Peyer's patch (tissue), 4 donors: Measurements from ENCODE around the gene MCRIP1. TPM values are rescaled to one million over a fixed set of nuclear protein-coding genes. Genes with fewer than 3 reads are reported as not detected.

Experiments
- DNase-seq, 3 donors: peaks; one replicate each; pipeline ENCODE4 v3.0.0-alpha.2; 2017 to 2019
- H3K27ac ChIP-seq, 4 donors: fragments of 200-600 bp; sonication (generic); one replicate each; pipeline ENCODE4 v1.5.1; 2016 to 2019
- H3K27me3 ChIP-seq, 2 donors: fragments of 200-600 bp; sonication (generic); one replicate each; pipeline ENCODE4 v1.5.1; 2019
- H3K36me3 ChIP-seq, 3 donors: fragments of 200-600 bp; sonication (generic); one replicate each; pipeline ENCODE4 v1.5.1; 2016 to 2019
- H3K4me1 ChIP-seq, 4 donors: fragments of 200-600 bp; sonication (generic); one replicate each; pipeline ENCODE4 v1.5.1; 2016 to 2019
- H3K4me3 ChIP-seq, 4 donors: fragments of 200-600 bp; sonication (generic); 1 replicate in 3 of 4; 2 replicates in 1 of 4; pipeline ENCODE4 v1.5.1; 2016 to 2019; ENCODE audit warnings: mild to moderate bottlenecking in 1 of 4
- H3K9me3 ChIP-seq, 4 donors: fragments of 200-600 bp; sonication (generic); one replicate each; pipeline ENCODE4 v1.5.1; 2016 to 2019; ENCODE audit warnings: mild to moderate bottlenecking in 1 of 4
- POLR2A ChIP-seq, 2 donors: fragments of 450-650 bp; IDR thresholded peaks; one replicate each; pipeline ENCODE4 v1.5.1; 2017; ENCODE audit warnings: antibody characterized with exemption in 2 of 2, mild to moderate bottlenecking in 2 of 2, moderate library complexity in 2 of 2
- total RNA-seq, 4 donors: library from RNA; depleted of rRNA; stranded (reverse); fragments of >200 nt; gene quantifications; one replicate each; pipeline ENCODE4 v1.1.0, GENCODE V29; 2016
- TF ChIP-seq, protein P1 (sequence below), 6 experiments: fragments of 450-650 bp in 4 of 6; fragments of 200-600 bp in 2 of 6; sonication (generic) in 1 of 6; IDR thresholded peaks; one replicate each; pipeline ENCODE4 v1.5.1; 2017 to 2019; ENCODE audit warnings: antibody characterized with exemption in 6 of 6, mild to moderate bottlenecking in 3 of 6, moderate library complexity in 1 of 6

MCRIP1 gene
- total RNA-seq, 4 donors from 2014 or later, result 19.6 to 47.9 (median 28.8) TPM

DNA sequence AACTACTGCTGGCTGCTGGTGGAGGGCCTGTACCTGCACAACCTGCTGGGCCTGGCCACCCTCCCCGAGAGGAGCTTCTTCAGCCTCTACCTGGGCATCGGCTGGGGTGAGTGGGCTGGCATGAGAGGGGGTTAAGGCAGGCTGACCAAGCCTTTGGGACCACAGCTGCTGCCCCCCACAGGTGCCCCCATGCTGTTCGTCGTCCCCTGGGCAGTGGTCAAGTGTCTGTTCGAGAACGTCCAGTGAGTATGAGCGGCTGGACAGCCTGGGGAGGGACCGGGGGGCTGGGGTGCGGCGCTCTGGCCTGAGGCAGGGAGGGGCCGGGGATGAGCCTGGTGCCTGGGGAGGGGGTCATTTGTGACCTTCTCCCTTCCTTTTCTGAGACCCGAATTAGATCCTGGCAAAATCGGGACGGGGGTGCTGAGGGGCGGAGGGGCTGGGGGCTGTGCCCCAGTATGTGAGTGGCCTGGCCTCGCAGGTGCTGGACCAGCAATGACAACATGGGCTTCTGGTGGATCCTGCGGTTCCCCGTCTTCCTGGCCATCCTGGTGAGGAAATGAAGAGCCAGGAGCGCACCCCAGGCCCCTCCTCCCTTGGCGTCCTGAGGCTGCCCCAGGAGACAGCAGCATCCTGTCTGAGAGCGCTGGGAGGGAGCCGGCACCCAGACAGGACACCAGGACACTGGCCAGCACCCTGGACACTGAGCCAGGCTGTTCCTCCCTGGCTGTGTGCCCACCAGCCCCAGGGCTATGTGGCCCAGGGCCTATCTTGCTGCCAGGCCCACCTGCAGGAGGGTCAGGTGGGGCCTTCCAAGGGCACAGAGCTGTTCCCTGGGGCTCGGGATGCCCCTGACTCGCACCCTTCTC, 21.2 kb downstream of the MCRIP1 start:
- Histone ChIP-seq H3K4me3 (no peak overlapping the region), H3K36me3 (no peaks in the 10 kb centered on the region), H3K9me3 (no peaks in the 10 kb centered on the region), H3K27ac (no peak overlapping the region), H3K27me3 (no peaks in the 10 kb centered on the region), H3K4me1 (no peaks in the 10 kb centered on the region)
- TF ChIP-seq, protein P1, sequence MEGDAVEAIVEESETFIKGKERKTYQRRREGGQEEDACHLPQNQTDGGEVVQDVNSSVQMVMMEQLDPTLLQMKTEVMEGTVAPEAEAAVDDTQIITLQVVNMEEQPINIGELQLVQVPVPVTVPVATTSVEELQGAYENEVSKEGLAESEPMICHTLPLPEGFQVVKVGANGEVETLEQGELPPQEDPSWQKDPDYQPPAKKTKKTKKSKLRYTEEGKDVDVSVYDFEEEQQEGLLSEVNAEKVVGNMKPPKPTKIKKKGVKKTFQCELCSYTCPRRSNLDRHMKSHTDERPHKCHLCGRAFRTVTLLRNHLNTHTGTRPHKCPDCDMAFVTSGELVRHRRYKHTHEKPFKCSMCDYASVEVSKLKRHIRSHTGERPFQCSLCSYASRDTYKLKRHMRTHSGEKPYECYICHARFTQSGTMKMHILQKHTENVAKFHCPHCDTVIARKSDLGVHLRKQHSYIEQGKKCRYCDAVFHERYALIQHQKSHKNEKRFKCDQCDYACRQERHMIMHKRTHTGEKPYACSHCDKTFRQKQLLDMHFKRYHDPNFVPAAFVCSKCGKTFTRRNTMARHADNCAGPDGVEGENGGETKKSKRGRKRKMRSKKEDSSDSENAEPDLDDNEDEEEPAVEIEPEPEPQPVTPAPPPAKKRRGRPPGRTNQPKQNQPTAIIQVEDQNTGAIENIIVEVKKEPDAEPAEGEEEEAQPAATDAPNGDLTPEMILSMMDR (IDR thresholded peaks at IDR 0.05), result no peak
- no peak for TF ChIP-seq POLR2A (IDR thresholded peaks at IDR 0.05)
- no peak for DNase-seq

DNA sequence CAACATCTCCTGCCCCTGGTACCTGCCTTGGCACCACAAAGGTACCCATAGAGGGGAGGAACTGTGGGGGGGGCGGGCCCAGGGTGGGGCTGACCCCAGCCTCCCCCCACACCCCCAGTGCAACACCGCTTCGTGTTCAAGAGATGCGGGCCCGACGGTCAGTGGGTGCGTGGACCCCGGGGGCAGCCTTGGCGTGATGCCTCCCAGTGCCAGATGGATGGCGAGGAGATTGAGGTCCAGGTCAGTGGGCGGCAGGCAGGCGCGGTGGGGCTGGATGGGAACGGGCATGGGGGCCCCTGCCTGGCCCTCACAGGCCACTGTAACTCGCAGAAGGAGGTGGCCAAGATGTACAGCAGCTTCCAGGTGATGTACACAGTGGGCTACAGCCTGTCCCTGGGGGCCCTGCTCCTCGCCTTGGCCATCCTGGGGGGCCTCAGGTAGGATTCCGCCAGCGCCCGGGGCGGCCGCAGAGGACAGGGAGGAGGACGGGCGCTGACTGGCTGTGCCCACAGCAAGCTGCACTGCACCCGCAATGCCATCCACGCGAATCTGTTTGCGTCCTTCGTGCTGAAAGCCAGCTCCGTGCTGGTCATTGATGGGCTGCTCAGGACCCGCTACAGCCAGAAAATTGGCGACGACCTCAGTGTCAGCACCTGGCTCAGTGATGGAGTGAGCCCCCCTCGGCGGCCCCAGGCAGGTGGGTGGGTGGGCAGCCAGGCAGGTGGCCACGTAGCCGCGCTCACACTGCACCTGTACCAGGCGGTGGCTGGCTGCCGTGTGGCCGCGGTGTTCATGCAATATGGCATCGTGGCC, 22.0 kb downstream of the MCRIP1 start:
- no peak overlapping the region for H3K4me3 ChIP-seq
- H3K27ac ChIP-seq, result no peak overlapping the region
- no peaks in the 10 kb centered on the region for H3K9me3 ChIP-seq
- H3K36me3 ChIP-seq, result no peaks in the 10 kb centered on the region
- no peaks in the 10 kb centered on the region for H3K4me1 ChIP-seq
- no peak for DNase-seq
- TF ChIP-seq, protein P1 (IDR thresholded peaks at IDR 0.05), result no peak
- TF ChIP-seq POLR2A (IDR thresholded peaks at IDR 0.05), result no peak
- H3K27me3 ChIP-seq, result no peaks in the 10 kb centered on the region

DNA sequence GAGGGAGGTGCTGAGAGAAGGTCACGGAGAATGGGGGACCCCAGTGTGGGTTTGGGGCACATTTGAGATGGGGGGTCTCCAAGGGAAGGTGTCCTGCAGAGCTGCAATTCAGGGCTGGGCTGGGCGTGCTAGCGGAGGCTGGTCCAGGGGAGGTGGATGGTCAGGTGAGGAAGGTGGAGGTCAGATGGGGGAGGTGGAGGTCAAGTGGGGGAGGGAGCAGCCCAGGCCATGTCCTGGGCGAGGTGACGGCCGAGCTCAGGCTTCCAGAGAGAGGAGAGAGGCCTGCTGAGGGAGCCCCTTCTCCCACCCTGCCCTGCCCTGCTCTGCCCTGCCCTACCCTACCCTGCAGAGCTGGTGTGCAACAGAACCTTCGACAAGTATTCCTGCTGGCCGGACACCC, 22.6 kb downstream of the MCRIP1 start:
- TF ChIP-seq, protein P1 (IDR thresholded peaks at IDR 0.05), result no peak
- TF ChIP-seq POLR2A (IDR thresholded peaks at IDR 0.05), result no peak
- no peaks in the 10 kb centered on the region for H3K4me1 ChIP-seq
- no peak overlapping the region for H3K27ac ChIP-seq
- no peaks in the 10 kb centered on the region for H3K9me3 ChIP-seq
- DNase-seq, result no peak
- no peaks in the 10 kb centered on the region for H3K36me3 ChIP-seq
- H3K27me3 ChIP-seq, result no peaks in the 10 kb centered on the region
- H3K4me3 ChIP-seq, result no peak overlapping the region

DNA sequence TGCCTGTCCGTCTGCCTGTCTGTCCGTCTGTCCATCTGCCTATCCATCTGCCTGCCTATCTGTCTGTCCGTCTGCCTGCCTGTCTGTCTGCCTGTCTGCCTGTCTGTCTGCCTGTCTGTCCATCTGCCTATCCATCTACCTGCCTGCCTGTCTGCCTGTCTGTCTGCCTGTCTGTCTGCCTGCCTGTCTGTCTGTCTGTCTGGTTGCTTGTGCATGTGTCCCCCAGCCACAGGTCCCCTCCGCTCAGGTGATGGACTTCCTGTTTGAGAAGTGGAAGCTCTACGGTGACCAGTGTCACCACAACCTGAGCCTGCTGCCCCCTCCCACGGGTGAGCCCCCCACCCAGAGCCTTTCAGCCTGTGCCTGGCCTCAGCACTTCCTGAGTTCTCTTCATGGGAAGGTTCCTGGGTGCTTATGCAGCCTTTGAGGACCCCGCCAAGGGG, 23.5 kb downstream of the MCRIP1 start:
- Histone ChIP-seq H3K27ac (no peak overlapping the region), H3K36me3 (no peaks in the 10 kb centered on the region), H3K4me1 (peaks cover 0 to 8% (median under 1%) of the 10 kb centered on the region in 4 donors), H3K27me3 (peaks cover 0 to 8% of the 10 kb centered on the region in 2 donors), H3K4me3 (no peak overlapping the region), H3K9me3 (no peaks in the 10 kb centered on the region)
- TF ChIP-seq POLR2A (IDR thresholded peaks at IDR 0.05), result no peak
- TF ChIP-seq, protein P1 (IDR thresholded peaks at IDR 0.05), result no peak
- no peak for DNase-seq

DNA sequence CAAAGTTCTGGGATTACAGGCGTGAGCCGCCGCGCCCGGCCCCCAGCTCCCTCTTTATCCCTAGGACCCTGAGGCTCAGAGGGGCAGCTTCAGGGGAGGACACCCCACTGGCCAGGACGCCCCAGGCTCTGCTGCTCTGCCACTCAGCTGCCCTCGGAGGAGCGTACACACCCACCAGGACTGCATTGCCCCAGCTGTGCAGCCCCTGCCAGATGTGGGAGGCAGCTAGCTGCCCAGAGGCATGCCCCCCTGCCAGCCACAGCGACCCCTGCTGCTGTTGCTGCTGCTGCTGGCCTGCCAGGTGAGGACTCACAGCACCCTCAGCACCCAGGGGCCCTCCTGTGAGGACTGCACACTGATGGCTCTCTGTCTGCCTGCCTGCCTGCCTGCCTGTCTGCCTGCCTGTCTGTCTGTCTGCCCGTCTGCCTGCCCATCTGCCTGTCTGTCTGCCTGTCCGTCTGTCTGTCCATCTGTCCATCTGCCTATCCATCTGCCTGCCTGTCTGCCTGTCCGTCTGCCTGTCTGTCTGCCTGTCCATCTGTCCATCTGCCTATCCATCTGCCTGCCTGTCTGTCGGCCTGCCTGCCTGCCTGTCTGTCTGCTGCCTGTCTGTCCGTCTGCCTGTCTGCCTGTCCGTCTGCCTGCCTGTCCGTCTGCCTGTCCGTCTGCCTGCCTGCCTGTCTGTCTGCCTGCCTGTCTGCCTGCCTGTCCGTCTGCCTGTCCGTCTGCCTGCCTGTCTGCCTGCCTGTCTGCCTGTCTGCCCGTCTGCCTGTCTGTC, 24.1 kb downstream of the MCRIP1 start:
- H3K4me1 ChIP-seq, result peaks cover 0 to 14% (median 3%) of the 10 kb centered on the region in 4 donors
- no peak overlapping the region for H3K27ac ChIP-seq
- H3K4me3 ChIP-seq, result no peak overlapping the region
- TF ChIP-seq POLR2A (IDR thresholded peaks at IDR 0.05), result no peak
- TF ChIP-seq, protein P1 (IDR thresholded peaks at IDR 0.05), result no peak
- DNase-seq, result no peak
- H3K27me3 ChIP-seq, result peaks cover 0 to 14% of the 10 kb centered on the region in 2 donors
- H3K36me3 ChIP-seq, result no peaks in the 10 kb centered on the region
- no peaks in the 10 kb centered on the region for H3K9me3 ChIP-seq
